ENCODE results near the gene TMC7.

- TF ChIP-seq SAFB (IDR thresholded peaks at IDR 0.05; ENCODE audit: borderline replicate concordance, low read depth, low read length) (no peak), SP1 (CRISPR knock-in tag; IDR thresholded peaks at IDR 0.05) (no peak)
These were observed 43.7 kb downstream of the TMC7 start for GRCh38 chr16:19027416-19027815.

Measured in K562 (cell line).